Renal pelvis (tissue), 3 donors: Measurements from ENCODE around the gene IFT74. TPM values are rescaled to one million over a fixed set of nuclear protein-coding genes. Genes with fewer than 3 reads are reported as not detected.

Experiments
- polyA plus RNA-seq, 3 donors: library from polyadenylated mRNA; unstranded; fragments of 120-200 nt; gene quantifications; one replicate each; pipeline ENCODE4 v1.2.1, GENCODE V29; 2013; ENCODE audit not compliant: insufficient read length in 3 of 3

IFT74 gene
- polyA plus RNA-seq, 3 donors = 33.6 to 41.1 (median 40.9) TPM

Other genes with a start within 250 kb of the IFT74 start
- gene CAAP1, start 63.6 kb upstream of the IFT74 start, polyA plus RNA-seq = 10 to 100 TPM; 36.5 to 41.1 (median 38.7) TPM
- gene PLAA, start 9.2 kb upstream of the IFT74 start, polyA plus RNA-seq = 10 to 100 TPM; 40.5 to 43.1 (median 41.0) TPM
- 10 to 100 TPM; 12.0 to 18.9 (median 14.0) TPM for gene LRRC19, start 49.3 kb downstream of the IFT74 start, polyA plus RNA-seq
- 10 to 100 TPM; 33.0 to 38.8 (median 36.7) TPM for gene TEK, start 152.8 kb downstream of the IFT74 start, polyA plus RNA-seq